Endodermal cell (in vitro differentiated cells): ENCODE data around the gene IFITM10. TPM values are rescaled to one million over a fixed set of nuclear protein-coding genes. Genes with fewer than 3 reads are reported as not detected.

ENCODE experiments used
- DNase-seq: peaks from one replicate; pipeline ENCODE4 v3.0.0-alpha.2; 2017
- H3K27ac ChIP-seq: 2 replicates; pipeline ENCODE4 v1.5.1; 2013; ENCODE audit warnings: mild to moderate bottlenecking, low read depth, low read length, moderate library complexity
- H3K27me3 ChIP-seq: 2 replicates; pipeline ENCODE4 v1.6.1; 2013; ENCODE audit warnings: mild to moderate bottlenecking, low read length, moderate library complexity; ENCODE audit not compliant: insufficient read depth, control insufficient read depth, poor library complexity, severe bottlenecking
- H3K36me3 ChIP-seq: 2 replicates; pipeline ENCODE4 v1.7.0; 2013; ENCODE audit warnings: mild to moderate bottlenecking, low read length, moderate library complexity; ENCODE audit not compliant: control insufficient read depth, insufficient read depth
- H3K4me1 ChIP-seq: one replicate; pipeline ENCODE4 v1.7.0; 2013; ENCODE audit warnings: low read length; ENCODE audit not compliant: control insufficient read depth, insufficient read depth
- H3K4me3 ChIP-seq: 2 replicates; pipeline ENCODE4 v1.5.1; 2013; ENCODE audit warnings: mild to moderate bottlenecking, low read length, moderate library complexity
- H3K9ac ChIP-seq: 2 replicates; pipeline ENCODE4 v1.6.1; 2013; ENCODE audit warnings: mild to moderate bottlenecking, low read length, moderate library complexity; ENCODE audit not compliant: poor library complexity, severe bottlenecking; ENCODE audit errors: extremely low read depth
- H3K9me3 ChIP-seq: 2 replicates; pipeline ENCODE4 v1.6.1; 2013; ENCODE audit warnings: mild to moderate bottlenecking, low read length, moderate library complexity; ENCODE audit not compliant: control insufficient read depth
- H3K27ac Mint-ChIP-seq: 2 replicates; pipeline ENCODE4 v1.8.0; 2020; ENCODE audit warnings: mixed read lengths
- H3K27me3 Mint-ChIP-seq: 2 replicates; pipeline ENCODE4 v1.8.0; 2021; ENCODE audit warnings: mild to moderate bottlenecking, mixed read lengths; ENCODE audit not compliant: insufficient read depth
- H3K36me3 Mint-ChIP-seq: 2 replicates; pipeline ENCODE4 v1.8.0; 2020; ENCODE audit warnings: low read depth, mixed read lengths
- H3K4me1 Mint-ChIP-seq: 2 replicates; pipeline ENCODE4 v1.8.0; 2020; ENCODE audit warnings: mixed read lengths
- H3K4me3 Mint-ChIP-seq: 2 replicates; pipeline ENCODE4 v1.8.0; 2020; ENCODE audit warnings: mild to moderate bottlenecking, moderate library complexity, mixed read lengths
- H3K9me3 Mint-ChIP-seq: 2 replicates; pipeline ENCODE4 v1.8.0; 2020; ENCODE audit warnings: mild to moderate bottlenecking, mixed read lengths
- WGBS, 2 experiments: methylation state at CpG; one replicate each; pipeline versions ENCODE4 v1.1.5 to v1.1.7; 2013; ENCODE audit warnings: missing lambda C conversion rate in 2 of 2, mixed read lengths in 1 of 2; ENCODE audit not compliant: insufficient coverage in 1 of 2, insufficient read length in 1 of 2; 5-methylcytosine and 5-hydroxymethylcytosine counted together
- total RNA-seq, 2 donors: library from RNA; stranded (reverse); fragmentation: NEBNext Ultra II Directional in 1 of 2; extraction: Animal tissue kit (Norgen Biotek cat#: 25700) in 1 of 2; gene quantifications; 2 replicates in 1 of 2; 3 replicates in 1 of 2; pipeline ENCODE4 v1.2.1, GENCODE V29; 2021
- TF ChIP-seq, protein P1 (sequence below): fragments of 200-600 bp; sonication (generic); conservative IDR thresholded peaks from 2 replicates; pipeline ENCODE4 v1.5.0; 2021; ENCODE audit warnings: antibody characterized with exemption, mild to moderate bottlenecking

The IFITM10 gene
- total RNA-seq, 2 donors from 2014 or later: 0.75 to 1.0 TPM

DNA sequence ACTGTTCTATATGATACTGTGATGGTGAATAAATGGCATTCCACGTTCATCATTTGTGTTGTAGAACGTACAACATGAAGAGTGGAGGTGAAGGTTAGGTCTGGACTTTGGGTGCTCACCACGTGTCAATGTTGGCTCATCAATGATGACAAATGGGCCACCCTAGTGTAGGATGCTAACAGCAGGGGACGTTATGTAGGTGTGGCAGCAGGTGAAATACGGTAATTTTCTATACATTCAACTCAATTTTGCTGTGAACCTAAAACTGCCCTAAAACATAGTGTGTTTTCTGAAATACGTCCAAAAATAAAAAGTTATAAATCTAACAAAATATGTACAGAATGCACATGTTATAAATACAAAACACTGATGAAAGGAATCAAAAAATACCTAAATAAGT, 47.2 kb downstream of the IFITM10 start:
- WGBS, 2 experiments: 79 to 85% methylated on average over 2 to 6 of the region's 6 CpGs

DNA sequence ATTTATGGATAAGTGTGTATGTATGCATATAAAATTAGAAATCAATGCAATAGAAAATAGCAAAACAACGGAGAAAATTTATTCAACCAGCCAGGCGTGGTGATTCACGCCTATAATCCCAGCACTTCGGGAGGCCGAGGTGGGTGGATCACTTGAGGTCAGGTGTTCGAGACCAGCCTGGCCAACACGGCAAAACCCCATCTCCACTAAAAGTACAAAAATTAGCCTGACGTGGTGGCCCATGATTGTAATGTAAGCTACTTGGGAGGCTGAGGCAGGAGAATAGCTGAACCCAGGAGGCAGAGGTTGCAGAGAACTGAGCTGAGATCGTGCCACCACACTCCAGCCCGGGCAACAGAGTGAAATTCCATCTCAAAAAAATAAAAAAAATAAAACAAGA, 47.9 kb downstream of the IFITM10 start:
- peaks cover 4% of the 10 kb centered on the region for H3K4me1 Mint-ChIP-seq
- Histone ChIP-seq H3K9ac (no peak overlapping the region), H3K36me3 (no peaks in the 10 kb centered on the region), H3K9me3 (no peaks in the 10 kb centered on the region), H3K4me1 (no peaks in the 10 kb centered on the region), H3K27ac (no peak overlapping the region), H3K27me3 (peaks cover 6% of the 10 kb centered on the region), H3K4me3 (no peak overlapping the region)
- no peak overlapping the region for H3K27ac Mint-ChIP-seq
- H3K4me3 Mint-ChIP-seq: no peak overlapping the region
- H3K27me3 Mint-ChIP-seq: peaks cover 53% of the 10 kb centered on the region
- TF ChIP-seq, protein P1, sequence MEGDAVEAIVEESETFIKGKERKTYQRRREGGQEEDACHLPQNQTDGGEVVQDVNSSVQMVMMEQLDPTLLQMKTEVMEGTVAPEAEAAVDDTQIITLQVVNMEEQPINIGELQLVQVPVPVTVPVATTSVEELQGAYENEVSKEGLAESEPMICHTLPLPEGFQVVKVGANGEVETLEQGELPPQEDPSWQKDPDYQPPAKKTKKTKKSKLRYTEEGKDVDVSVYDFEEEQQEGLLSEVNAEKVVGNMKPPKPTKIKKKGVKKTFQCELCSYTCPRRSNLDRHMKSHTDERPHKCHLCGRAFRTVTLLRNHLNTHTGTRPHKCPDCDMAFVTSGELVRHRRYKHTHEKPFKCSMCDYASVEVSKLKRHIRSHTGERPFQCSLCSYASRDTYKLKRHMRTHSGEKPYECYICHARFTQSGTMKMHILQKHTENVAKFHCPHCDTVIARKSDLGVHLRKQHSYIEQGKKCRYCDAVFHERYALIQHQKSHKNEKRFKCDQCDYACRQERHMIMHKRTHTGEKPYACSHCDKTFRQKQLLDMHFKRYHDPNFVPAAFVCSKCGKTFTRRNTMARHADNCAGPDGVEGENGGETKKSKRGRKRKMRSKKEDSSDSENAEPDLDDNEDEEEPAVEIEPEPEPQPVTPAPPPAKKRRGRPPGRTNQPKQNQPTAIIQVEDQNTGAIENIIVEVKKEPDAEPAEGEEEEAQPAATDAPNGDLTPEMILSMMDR: no peak
- 87 to 93% methylated on average over 6 to 10 of the region's 10 CpGs for WGBS, 2 experiments
- no peaks in the 10 kb centered on the region for H3K36me3 Mint-ChIP-seq
- peaks cover 6% of the 10 kb centered on the region for H3K9me3 Mint-ChIP-seq
- DNase-seq: no peak

More for the DNA sequence above, 47.2 kb downstream of the IFITM10 start:
- Mint-ChIP-seq H3K4me3 (no peak overlapping the region), H3K9me3 (peaks cover 6% of the 10 kb centered on the region), H3K27me3 (peaks cover 50% of the 10 kb centered on the region), H3K4me1 (peaks cover 4% of the 10 kb centered on the region), H3K36me3 (no peaks in the 10 kb centered on the region), H3K27ac (no peak overlapping the region)
- DNase-seq: no peak
- H3K27ac ChIP-seq: no peak overlapping the region
- no peaks in the 10 kb centered on the region for H3K9me3 ChIP-seq
- no peaks in the 10 kb centered on the region for H3K36me3 ChIP-seq
- no peak overlapping the region for H3K4me3 ChIP-seq
- no peak overlapping the region for H3K9ac ChIP-seq
- TF ChIP-seq, protein P1: no peak
- H3K4me1 ChIP-seq: no peaks in the 10 kb centered on the region
- no peaks in the 10 kb centered on the region for H3K27me3 ChIP-seq

DNA sequence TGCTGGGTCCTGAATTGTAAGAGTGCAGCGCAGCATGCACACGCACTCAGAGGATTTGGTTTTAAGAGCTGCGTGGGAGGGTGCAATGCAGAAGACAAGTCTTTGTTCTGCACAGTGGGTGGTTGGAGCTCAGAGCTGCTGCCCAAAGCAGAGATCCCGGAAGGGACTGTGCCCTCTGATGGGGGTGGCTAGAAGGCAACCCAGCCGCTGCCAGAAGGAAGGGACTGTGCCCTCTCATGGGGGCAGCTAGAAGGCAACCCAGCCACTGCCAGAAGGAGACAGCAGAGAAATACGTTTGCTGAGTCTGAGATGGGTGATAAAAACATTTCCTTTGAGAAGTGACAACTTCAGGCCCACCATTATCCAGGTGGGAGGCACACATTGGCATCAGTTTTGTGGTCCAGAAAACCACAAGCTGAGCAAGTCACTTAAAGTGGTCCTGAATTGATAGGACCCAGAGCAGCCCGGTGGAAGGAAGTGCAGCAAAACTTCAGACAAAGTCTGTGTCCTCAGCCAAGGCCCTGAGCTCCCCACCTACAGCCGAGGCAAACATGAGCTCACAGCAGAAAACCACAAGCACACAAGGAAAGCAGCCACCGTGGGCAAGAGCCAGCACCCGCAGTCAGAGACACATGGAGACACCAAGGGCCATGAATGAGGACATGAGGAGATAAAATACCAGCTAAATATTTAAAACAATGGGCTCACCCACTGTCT, 49.1 kb downstream of the IFITM10 start:
- H3K4me1 Mint-ChIP-seq: peaks cover 4% of the 10 kb centered on the region
- H3K36me3 Mint-ChIP-seq: no peaks in the 10 kb centered on the region
- peaks cover 2% of the 10 kb centered on the region for H3K9me3 Mint-ChIP-seq
- no peak overlapping the region for H3K4me3 Mint-ChIP-seq
- H3K4me1 ChIP-seq: no peaks in the 10 kb centered on the region
- H3K27me3 Mint-ChIP-seq: peaks cover 56% of the 10 kb centered on the region
- DNase-seq: no peak
- no peak overlapping the region for H3K27ac ChIP-seq
- H3K9ac ChIP-seq: no peak overlapping the region
- no peaks in the 10 kb centered on the region for H3K9me3 ChIP-seq
- WGBS, 2 experiments: 71 to 80% methylated on average over 9 to 10 of the region's 10 CpGs
- no peak overlapping the region for H3K4me3 ChIP-seq
- H3K27me3 ChIP-seq: peaks cover 18% of the 10 kb centered on the region
- no peak overlapping the region for H3K27ac Mint-ChIP-seq
- H3K36me3 ChIP-seq: no peaks in the 10 kb centered on the region
- TF ChIP-seq, protein P1: no peak
